Fibroblast of gingiva (primary cell): ENCODE results near the gene DNAJB6.

Experiments used
- DNase-seq: peaks from one replicate; pipeline ENCODE4 v3.0.0-alpha.2; 2011; ENCODE audit warnings: low read depth

Gene DNAJB6

GRCh38 chr7:157466867-157467261 is 130.1 kb downstream of the DNAJB6 start:
- no peak for DNase-seq
